ENCODE data around the gene LRP3.

GRCh38 chr19:33204136-33204973 lies 10.2 kb downstream of the LRP3 start:
- TF ChIP-seq POLR2AphosphoS5 (IDR thresholded peaks at IDR 0.05; ENCODE audit: low read depth, low read length) (no peak), POLR2A (IDR thresholded peaks at IDR 0.05; ENCODE audit: borderline replicate concordance, extremely low read depth, insufficient read depth, insufficient read length) (no peak), TCF7L2 (IDR thresholded peaks at IDR 0.05; ENCODE audit: borderline replicate concordance, extremely low read depth, insufficient read depth, insufficient read length) (no peak), CTCF (IDR thresholded peaks at IDR 0.05 in 2 of 3, conservative IDR thresholded peaks at IDR 0.05 in 1 of 3; ENCODE audit: borderline replicate concordance in 1 of 3, insufficient read depth in 1 of 3, low read depth in 2 of 3, low read length in 2 of 3) (no peak), YY1 (IDR thresholded peaks at IDR 0.05; ENCODE audit: extremely low read depth, insufficient replicate concordance, low read depth, low read length) (no peak)

All from HCT116 (cell line).